LNCAP (cell line): Measurements from ENCODE around the gene SCYL1.

Experiments
- TF ChIP-seq, protein P1 (sequence below): fragments of 450-650 bp; IDR thresholded peaks from 2 replicates; pipeline ENCODE4 v1.5.1; 2017; ENCODE audit warnings: mild to moderate bottlenecking

Gene SCYL1

DNA sequence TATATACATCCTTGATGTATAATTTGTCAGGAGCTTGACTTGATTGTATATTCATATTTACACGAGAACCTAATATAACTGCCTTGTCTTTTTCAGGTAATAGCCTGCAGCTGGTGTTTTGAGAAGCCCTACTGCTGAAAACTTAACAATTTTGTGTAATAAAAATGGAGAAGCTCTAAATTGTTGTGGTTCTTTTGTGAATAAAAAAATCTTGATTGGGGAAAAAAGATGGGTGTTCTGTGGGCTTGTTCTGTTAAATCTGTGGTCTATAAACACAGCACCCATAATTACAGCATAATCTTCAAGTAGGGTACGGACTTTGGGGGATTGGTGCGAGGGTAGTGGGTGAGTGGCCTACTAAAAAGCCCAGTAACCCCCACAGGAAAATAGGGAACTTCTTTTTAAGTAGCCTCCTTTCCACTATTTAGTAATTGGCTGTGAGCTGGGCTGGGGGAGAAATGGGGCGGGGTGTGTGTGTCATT lies 18.6 kb upstream of the SCYL1 start:
- TF ChIP-seq, protein P1, sequence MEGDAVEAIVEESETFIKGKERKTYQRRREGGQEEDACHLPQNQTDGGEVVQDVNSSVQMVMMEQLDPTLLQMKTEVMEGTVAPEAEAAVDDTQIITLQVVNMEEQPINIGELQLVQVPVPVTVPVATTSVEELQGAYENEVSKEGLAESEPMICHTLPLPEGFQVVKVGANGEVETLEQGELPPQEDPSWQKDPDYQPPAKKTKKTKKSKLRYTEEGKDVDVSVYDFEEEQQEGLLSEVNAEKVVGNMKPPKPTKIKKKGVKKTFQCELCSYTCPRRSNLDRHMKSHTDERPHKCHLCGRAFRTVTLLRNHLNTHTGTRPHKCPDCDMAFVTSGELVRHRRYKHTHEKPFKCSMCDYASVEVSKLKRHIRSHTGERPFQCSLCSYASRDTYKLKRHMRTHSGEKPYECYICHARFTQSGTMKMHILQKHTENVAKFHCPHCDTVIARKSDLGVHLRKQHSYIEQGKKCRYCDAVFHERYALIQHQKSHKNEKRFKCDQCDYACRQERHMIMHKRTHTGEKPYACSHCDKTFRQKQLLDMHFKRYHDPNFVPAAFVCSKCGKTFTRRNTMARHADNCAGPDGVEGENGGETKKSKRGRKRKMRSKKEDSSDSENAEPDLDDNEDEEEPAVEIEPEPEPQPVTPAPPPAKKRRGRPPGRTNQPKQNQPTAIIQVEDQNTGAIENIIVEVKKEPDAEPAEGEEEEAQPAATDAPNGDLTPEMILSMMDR = no peak

DNA sequence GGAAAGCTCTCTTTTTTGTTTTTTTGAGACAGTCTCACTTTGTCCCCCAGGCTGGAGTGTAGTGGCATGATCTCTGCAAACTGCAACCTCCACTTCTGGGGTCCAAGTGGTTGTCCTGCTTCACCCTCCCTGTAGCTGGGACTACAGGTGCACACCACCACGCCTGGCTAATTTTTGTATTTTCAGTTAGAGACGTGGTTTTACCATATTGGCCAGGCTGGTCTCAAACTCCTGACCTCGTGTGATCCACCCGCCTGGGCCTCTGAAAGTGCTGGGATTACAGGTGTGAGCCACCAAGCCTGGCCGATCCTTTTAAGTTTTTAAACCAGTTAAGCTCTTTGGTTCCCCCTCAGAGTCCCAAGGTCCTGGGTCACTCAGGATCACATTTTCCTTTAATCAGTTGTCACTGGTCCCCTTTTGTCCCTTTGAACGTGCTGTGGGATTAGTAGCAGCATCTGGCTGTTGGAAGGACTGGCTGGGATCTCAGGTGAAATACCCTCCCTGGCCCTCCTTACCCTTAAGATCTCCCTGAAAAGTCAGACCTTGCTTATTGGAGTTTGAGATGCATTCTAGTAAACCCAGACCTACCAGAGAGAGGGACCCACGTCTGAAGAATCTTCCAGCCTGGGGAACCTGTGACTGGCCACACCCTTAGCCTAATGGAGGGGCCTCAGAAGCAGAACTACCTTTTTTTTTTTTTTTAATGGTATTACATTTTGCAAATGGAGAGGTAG lies 17.9 kb upstream of the SCYL1 start:
- TF ChIP-seq, protein P1 = no peak

DNA sequence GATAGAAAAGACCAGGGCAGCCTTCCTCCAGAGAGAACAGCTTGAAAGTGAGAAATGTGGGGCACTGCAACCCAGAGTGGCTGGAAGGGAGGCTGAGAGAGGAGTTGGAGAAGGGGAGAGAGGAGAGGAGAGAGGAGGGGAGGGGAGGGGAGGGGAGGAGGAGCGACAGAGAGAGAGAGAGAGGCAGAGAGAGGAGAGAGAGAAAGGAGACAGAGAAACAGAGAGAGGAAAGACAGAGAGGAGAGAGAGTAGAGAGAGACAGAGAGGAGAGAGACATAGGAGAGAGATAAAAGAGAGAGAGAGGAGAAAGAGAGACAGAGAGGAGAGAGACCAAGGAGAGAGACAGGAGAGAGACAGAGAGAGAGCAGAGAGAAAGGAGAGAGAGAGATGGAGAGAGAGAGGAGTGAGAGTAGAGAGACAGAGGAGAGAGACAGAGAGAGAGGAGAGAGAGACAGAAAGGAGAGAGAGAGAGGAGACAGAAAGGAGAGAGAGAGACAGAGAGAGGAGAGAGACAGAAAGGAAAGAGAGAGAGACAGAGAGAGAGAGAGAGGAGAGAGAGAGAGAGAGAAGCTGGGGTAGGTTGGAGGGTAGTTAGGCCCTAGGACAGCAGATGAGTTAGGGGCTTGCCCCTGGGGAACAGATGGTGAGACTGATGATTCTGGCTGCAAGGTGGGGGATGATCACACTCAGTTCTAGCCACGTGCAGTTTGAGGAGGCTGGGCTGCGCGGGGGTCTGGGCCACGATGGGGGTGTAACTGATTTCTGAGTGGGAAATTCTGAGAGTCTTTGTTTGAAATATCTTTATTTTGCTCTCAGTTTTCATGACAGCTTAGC lies 8.5 kb upstream of the SCYL1 start:
- TF ChIP-seq, protein P1 = no peak

DNA sequence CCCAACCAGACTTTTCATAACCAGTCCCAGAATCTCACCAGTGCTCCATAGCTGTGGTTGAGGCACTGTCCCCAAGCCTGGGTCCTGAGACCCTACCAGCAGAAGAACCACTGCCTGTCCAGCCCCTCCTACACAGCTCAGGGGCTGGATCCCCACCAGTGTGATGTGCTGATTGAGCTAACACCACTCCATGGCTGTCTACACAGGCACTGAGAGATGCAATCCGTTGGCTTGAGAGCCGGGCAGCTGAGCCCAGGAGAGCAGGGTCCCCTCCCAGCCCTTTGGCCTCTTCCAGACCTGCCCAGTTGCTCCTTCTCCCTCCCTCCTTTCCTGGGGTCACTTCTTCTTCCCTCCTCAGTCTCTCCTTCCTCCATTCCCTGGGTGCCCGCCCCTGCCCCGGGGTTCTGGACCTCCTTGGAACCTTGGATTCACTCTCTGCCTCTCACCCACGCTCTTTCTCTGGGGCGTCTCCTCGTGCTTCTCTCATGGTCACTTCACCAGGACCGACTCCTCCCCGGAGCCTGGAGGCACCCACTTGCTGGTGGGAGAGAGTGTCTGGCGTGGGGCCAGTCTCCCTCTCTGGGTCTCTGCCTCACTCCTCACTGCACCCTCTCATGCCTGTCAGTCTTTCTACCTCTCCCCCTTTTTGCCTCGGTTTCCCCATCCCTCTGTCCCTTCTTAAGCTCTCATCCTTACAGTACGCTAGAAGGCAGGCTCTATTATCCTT lies 706 bp upstream of the SCYL1 start:
- TF ChIP-seq, protein P1 = no peak

DNA sequence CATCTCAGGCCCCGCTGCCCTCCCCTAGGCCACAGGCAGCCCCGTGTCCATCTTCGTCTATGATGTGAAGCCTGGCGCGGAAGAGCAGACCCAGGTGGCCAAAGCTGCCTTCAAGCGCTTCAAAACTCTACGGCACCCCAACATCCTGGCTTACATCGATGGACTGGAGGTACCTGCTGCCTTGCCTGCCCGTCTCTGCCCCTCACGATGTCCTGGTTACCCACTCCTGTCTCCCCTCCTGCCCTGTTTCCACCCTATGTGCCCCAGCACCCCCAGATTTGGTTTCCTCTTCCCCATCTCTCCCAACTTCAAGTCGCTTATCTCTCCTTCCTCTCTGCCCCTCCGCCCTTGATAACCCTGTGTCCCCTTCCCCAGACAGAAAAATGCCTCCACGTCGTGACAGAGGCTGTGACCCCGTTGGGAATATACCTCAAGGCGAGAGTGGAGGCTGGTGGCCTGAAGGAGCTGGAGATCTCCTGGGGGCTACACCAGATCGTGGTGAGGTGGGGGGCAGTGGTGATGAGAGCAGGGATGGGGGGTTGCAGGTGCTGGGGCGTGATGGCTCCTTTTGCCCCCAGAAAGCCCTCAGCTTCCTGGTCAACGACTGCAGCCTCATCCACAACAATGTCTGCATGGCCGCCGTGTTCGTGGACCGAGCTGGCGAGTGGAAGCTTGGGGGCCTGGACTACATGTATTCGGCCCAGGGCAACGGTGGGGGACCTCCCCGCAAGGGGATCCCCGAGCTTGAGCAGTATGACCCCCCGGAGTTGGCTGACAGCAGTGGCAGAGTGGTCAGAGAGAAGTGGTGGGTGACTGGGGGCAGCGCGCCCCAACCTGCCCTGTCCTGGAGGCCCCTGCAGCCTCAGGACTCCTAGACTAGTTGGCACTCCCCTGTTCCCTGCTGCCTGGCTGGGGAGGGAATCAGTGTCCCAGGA lies 930 bp downstream of the SCYL1 start:
- TF ChIP-seq, protein P1 = no peak

DNA sequence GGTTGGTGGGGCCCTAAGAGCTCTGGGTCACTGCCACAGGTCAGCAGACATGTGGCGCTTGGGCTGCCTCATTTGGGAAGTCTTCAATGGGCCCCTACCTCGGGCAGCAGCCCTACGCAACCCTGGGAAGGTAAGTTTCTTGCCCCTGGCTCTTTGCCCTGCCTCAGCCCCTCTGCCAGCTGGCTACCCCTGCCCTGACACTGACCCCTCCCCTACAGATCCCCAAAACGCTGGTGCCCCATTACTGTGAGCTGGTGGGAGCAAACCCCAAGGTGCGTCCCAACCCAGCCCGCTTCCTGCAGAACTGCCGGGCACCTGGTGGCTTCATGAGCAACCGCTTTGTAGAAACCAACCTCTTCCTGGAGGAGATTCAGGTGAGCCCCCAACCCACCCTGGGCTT lies 1.9 kb downstream of the SCYL1 start:
- TF ChIP-seq, protein P1 = no peak
